ENCODE results near the gene ADISSP. TPM values are rescaled to one million over a fixed set of nuclear protein-coding genes. Genes with fewer than 3 reads are reported as not detected.

ADISSP gene
- total RNA-seq, 1 experiment from 2014 or later: 99.4 TPM

DNA sequence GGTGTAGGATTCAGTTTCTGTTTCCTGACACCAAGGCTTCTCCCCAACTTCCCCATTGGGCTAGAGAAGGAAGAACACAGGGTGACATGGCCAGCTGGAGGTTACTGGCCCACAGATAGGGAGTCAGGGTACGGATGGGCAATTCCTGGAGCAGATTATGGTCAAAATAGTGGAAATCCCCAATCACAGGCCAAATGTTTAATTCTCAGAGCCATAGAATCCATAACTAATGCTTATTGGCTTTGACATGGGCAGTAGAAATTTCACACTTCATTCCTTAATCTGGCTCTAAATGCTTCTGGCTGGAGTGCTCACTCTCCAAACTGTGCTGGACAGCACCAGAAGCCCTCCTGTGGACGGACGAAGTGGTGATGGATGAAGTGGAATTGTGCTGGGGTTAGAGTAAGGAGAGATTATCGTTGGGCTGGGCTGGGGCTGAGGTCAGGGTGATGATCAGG lies 56.0 kb downstream of the ADISSP start:
- Histone ChIP-seq H3K79me2 (ENCODE audit: insufficient read depth, low read length) (no peaks in the 10 kb centered on the region), H3K27ac (ENCODE audit: low read depth, low read length) (no peak overlapping the region), H4K20me1 (ENCODE audit: insufficient read depth) (no peaks in the 10 kb centered on the region), H3K9me2 (ENCODE audit: insufficient read depth) (no peaks in the 10 kb centered on the region), H3K9me3 (ENCODE audit: control insufficient read depth in 1 of 2, insufficient read depth in 1 of 2, low read depth in 1 of 2, low read length in 2 of 2) (no peaks in the 10 kb centered on the region), H3K9ac (ENCODE audit: low read length) (no peak overlapping the region), H3K4me1 (ENCODE audit: control insufficient read depth in 1 of 2, insufficient read depth in 2 of 2, low read length in 2 of 2) (peaks cover 0 to 16% of the 10 kb centered on the region in 2 experiments; a peak in 3 of 4 replicates), H3K27me3 (ENCODE audit: insufficient read depth, low read length) (no peaks in the 10 kb centered on the region), H3K4me3 (replicated peaks in 1 of 2; ENCODE audit: low read depth in 1 of 2, low read length in 2 of 2) (no peak overlapping the region), H3K36me3 (ENCODE audit: control insufficient read depth in 1 of 2, insufficient read depth in 2 of 2, low read length in 2 of 2) (no peaks in the 10 kb centered on the region), H2AFZ (ENCODE audit: low read depth, low read length, poor library complexity, severe bottlenecking) (no peak overlapping the region), H3K4me2 (ENCODE audit: low read length) (no peak overlapping the region)
- no TSS peak for BruUV-seq (replicated peaks)
- DNase-seq (ENCODE audit: low read depth, low spot score) (no peak), ATAC-seq (no peak)
- POLR2A ChIA-PET: interaction anchor here (1.0 kb wide), 1 partner anchor 35 kb away, joined by 3 read pairs; no protein-coding TSS in a partner anchor
- intact Hi-C loops (cut with micrococcal nuclease): loop anchor here (1.0 kb wide), 1 partner anchor 35 kb away; no protein-coding TSS in a partner anchor
- no peak for TF ChIP-seq CBX3 (IDR thresholded peaks at IDR 0.05; ENCODE audit: low read depth)
- TF ChIP-seq, protein P1, sequence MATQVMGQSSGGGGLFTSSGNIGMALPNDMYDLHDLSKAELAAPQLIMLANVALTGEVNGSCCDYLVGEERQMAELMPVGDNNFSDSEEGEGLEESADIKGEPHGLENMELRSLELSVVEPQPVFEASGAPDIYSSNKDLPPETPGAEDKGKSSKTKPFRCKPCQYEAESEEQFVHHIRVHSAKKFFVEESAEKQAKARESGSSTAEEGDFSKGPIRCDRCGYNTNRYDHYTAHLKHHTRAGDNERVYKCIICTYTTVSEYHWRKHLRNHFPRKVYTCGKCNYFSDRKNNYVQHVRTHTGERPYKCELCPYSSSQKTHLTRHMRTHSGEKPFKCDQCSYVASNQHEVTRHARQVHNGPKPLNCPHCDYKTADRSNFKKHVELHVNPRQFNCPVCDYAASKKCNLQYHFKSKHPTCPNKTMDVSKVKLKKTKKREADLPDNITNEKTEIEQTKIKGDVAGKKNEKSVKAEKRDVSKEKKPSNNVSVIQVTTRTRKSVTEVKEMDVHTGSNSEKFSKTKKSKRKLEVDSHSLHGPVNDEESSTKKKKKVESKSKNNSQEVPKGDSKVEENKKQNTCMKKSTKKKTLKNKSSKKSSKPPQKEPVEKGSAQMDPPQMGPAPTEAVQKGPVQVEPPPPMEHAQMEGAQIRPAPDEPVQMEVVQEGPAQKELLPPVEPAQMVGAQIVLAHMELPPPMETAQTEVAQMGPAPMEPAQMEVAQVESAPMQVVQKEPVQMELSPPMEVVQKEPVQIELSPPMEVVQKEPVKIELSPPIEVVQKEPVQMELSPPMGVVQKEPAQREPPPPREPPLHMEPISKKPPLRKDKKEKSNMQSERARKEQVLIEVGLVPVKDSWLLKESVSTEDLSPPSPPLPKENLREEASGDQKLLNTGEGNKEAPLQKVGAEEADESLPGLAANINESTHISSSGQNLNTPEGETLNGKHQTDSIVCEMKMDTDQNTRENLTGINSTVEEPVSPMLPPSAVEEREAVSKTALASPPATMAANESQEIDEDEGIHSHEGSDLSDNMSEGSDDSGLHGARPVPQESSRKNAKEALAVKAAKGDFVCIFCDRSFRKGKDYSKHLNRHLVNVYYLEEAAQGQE (IDR thresholded peaks at IDR 0.05; ENCODE audit: low read depth): no peak
- no peak for TF ChIP-seq FOSL1 (IDR thresholded peaks at IDR 0.05; ENCODE audit: low read depth)
- no peak for TF ChIP-seq ELF1 (IDR thresholded peaks at IDR 0.05; ENCODE audit: borderline replicate concordance, low read depth)
- no peak for TF ChIP-seq EGR1 (IDR thresholded peaks at IDR 0.05; ENCODE audit: low read depth)
- TF ChIP-seq ZNF274 (IDR thresholded peaks at IDR 0.05; ENCODE audit: low read depth, low read length): no peak
- no peak for TF ChIP-seq SRF (IDR thresholded peaks at IDR 0.05; ENCODE audit: low read depth)
- TF ChIP-seq SP1 (IDR thresholded peaks at IDR 0.05; ENCODE audit: low read depth): no peak
- no peak for TF ChIP-seq JUND (IDR thresholded peaks at IDR 0.05)
- TF ChIP-seq ZFX (IDR thresholded peaks at IDR 0.05): no peak
- TF ChIP-seq CEBPB (IDR thresholded peaks at IDR 0.05; ENCODE audit: low read depth): no peak
- no peak for TF ChIP-seq RAD21 (IDR thresholded peaks at IDR 0.05; ENCODE audit: low read depth)
- TF ChIP-seq YY1 (IDR thresholded peaks at IDR 0.05; ENCODE audit: extremely low read depth, insufficient replicate concordance, low read depth, low read length): no peak
- TF ChIP-seq POLR2AphosphoS5 (IDR thresholded peaks at IDR 0.05; ENCODE audit: low read depth, low read length): no peak
- TF ChIP-seq TCF7L2 (IDR thresholded peaks at IDR 0.05; ENCODE audit: borderline replicate concordance, extremely low read depth, insufficient read depth, insufficient read length): no peak
- no peak for TF ChIP-seq SIN3A (IDR thresholded peaks at IDR 0.05; ENCODE audit: low read depth)
- TF ChIP-seq EZH2 (IDR thresholded peaks at IDR 0.05): no peak
- TF ChIP-seq, protein P2, sequence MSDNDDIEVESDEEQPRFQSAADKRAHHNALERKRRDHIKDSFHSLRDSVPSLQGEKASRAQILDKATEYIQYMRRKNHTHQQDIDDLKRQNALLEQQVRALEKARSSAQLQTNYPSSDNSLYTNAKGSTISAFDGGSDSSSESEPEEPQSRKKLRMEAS (IDR thresholded peaks at IDR 0.05): no peak
- TF ChIP-seq, protein P3, sequence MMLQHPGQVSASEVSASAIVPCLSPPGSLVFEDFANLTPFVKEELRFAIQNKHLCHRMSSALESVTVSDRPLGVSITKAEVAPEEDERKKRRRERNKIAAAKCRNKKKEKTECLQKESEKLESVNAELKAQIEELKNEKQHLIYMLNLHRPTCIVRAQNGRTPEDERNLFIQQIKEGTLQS (IDR thresholded peaks at IDR 0.05): no peak
- no peak for TF ChIP-seq POLR2A (IDR thresholded peaks at IDR 0.05; ENCODE audit: borderline replicate concordance, extremely low read depth, insufficient read depth, insufficient read length)
- RAD21 ChIA-PET (ENCODE audit: low non-redundant PET in 1 of 2, low total read pairs in 2 of 2, uncharacterized antibody in 2 of 2, unreplicated experiment in 2 of 2): interaction anchor here (0.7 to 1.6 kb wide), 4 partner anchors 34 to 148 kb away, joined by 3 to 10 read pairs (median 6); no protein-coding TSS in a partner anchor
- CTCF ChIA-PET: interaction anchor here (0.7 to 2.7 kb wide), 18 partner anchors 8 to 544 kb away, joined by 3 to 69 read pairs (median 6); partner anchors contain the start of genes ADISSP, CENPB and SPEF1

Measured in HCT116 (cell line).